Testis (tissue), 2 donors: ENCODE results near the gene TPSG1.

ENCODE experiments used
- POLR2A ChIP-seq: fragments of 450-650 bp; IDR thresholded peaks from one replicate; pipeline ENCODE4 v1.6.1; 2017; ENCODE audit warnings: antibody characterized with exemption, mild to moderate bottlenecking, moderate library complexity
- TF ChIP-seq, protein P1 (sequence below), 3 experiments: fragments of 450-650 bp in 2 of 3; fragments of 200-600 bp in 1 of 3; sonication (generic) in 1 of 3; IDR thresholded peaks; one replicate each; pipeline ENCODE4 v1.5.1; 2016 to 2019; ENCODE audit warnings: antibody characterized with exemption in 3 of 3, mild to moderate bottlenecking in 2 of 3, moderate library complexity in 1 of 3

DNA sequence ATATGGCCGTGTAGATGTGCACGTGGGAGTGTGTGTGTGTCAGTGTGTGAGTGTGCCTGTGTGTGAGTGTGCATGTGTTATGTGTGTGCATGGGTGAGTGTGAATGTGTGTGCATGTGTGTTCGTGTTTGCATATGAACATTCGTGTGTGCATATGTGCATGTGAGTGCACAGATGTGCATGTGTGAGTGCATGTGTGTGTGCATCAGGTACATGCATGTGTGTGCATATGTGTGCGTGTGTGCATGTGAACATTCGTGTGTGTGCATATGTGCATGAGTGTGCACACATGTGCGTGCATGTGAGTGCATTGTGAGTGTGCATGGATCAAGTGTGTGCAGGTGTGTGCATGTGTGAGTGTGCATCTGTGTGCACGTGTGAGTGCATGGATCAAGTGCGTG is 12.9 kb upstream of the TPSG1 start:
- TF ChIP-seq, protein P1, sequence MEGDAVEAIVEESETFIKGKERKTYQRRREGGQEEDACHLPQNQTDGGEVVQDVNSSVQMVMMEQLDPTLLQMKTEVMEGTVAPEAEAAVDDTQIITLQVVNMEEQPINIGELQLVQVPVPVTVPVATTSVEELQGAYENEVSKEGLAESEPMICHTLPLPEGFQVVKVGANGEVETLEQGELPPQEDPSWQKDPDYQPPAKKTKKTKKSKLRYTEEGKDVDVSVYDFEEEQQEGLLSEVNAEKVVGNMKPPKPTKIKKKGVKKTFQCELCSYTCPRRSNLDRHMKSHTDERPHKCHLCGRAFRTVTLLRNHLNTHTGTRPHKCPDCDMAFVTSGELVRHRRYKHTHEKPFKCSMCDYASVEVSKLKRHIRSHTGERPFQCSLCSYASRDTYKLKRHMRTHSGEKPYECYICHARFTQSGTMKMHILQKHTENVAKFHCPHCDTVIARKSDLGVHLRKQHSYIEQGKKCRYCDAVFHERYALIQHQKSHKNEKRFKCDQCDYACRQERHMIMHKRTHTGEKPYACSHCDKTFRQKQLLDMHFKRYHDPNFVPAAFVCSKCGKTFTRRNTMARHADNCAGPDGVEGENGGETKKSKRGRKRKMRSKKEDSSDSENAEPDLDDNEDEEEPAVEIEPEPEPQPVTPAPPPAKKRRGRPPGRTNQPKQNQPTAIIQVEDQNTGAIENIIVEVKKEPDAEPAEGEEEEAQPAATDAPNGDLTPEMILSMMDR (IDR thresholded peaks at IDR 0.05): no peak
- no peak for TF ChIP-seq POLR2A
